ENCODE data around the gene MAG. TPM values are rescaled to one million over a fixed set of nuclear protein-coding genes. Genes with fewer than 3 reads are reported as not detected.
"Not testable (repeated sequence)": the region's sequence is repeated elsewhere in the genome, so short reads cannot be mapped to it uniquely, and the experiment has no call there.

MAG gene
- total and polyA plus RNA-seq, 2 donors, result 0.09 to 0.41 TPM

DNA sequence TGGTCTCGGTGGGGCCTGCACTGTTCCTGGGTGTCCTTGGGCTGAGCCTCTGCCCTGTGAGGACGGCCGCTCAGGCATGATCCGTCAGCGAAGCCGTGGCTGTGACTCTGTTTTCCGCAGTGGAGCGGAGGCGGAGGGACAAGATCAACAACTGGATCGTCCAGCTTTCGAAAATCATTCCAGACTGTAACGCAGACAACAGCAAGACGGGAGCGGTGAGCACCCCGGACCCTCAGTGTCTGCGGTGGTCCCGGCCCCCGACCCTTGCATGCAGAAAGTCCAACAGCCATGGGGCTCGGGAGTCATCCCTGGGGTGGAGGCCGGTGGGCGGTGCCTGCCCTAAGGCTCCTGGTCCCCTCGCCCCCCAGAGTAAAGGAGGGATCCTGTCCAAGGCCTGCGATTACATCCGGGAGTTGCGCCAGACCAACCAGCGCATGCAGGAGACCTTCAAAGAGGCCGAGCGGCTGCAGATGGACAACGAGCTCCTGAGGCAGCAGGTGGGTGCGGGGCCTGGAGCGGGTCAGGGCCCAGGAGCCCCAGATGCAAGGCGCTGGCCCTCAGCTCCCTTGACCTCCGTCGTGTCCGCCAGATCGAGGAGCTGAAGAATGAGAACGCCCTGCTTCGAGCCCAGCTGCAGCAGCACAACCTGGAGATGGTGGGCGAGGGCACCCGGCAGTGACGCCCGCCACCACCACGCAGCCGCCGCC lies 13.2 kb upstream of the MAG start:
- H3K36me3 ChIP-seq (ENCODE audit: control insufficient read depth in 2 of 2, insufficient read depth in 2 of 2, low read length in 1 of 2), result peaks cover 38 to 50% of the 10 kb centered on the region in 2 donors
- peaks cover 0 to 7% of the 10 kb centered on the region in 2 donors for H3K4me1 ChIP-seq (ENCODE audit: control insufficient read depth in 2 of 2, insufficient read depth in 2 of 2, low read length in 2 of 2)
- no peak for DNase-seq (ENCODE audit: low read depth in 6 of 9, low spot score in 9 of 9)
- WGBS, result 97% methylated on average over 45 of the region's 45 CpGs
- no peak overlapping the region for H3K4me3 ChIP-seq (ENCODE audit: low read length in 2 of 2)
- no peak overlapping the region for H3K27ac ChIP-seq (ENCODE audit: low read depth in 1 of 2, low read length in 1 of 2)
- no peaks in the 10 kb centered on the region for H3K9me3 ChIP-seq (ENCODE audit: control insufficient read depth in 2 of 2, insufficient read depth in 1 of 2, low read length in 1 of 2)
- peaks cover 0 to 16% of the 10 kb centered on the region in 2 donors for H3K27me3 ChIP-seq (ENCODE audit: control insufficient read depth in 2 of 2, insufficient read depth in 1 of 2, low read length in 1 of 2)

DNA sequence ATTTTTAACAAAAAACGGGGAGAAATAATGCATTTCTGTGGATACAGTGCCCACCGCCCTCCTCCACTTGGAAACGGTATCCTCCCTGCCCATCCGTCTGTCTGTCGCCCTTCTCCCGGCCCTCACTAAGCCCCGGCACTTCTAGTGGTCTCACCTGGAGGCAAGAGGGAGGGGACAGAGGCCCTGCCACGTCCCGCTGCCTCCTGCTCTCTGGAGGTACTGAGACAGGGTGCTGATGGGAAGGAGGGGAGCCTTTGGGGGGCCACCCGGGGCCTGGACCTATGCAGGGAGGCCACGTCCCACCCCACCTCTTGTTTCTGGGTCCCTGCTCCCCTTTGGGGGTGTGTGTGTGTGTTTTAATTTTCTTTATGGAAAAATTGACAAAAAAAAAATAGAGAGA lies 12.6 kb upstream of the MAG start:
- WGBS, result 98% methylated on average over 11 of the region's 11 CpGs
- H3K36me3 ChIP-seq (ENCODE audit: control insufficient read depth in 2 of 2, insufficient read depth in 2 of 2, low read length in 1 of 2), result peaks cover 32 to 44% of the 10 kb centered on the region in 2 donors
- no peak for DNase-seq (ENCODE audit: low read depth in 6 of 9, low spot score in 9 of 9)
- H3K9me3 ChIP-seq (ENCODE audit: control insufficient read depth in 2 of 2, insufficient read depth in 1 of 2, low read length in 1 of 2), result no peaks in the 10 kb centered on the region
- no peak overlapping the region for H3K27ac ChIP-seq (ENCODE audit: low read depth in 1 of 2, low read length in 1 of 2)
- H3K27me3 ChIP-seq (ENCODE audit: control insufficient read depth in 2 of 2, insufficient read depth in 1 of 2, low read length in 1 of 2), result peaks cover 0 to 16% of the 10 kb centered on the region in 2 donors
- H3K4me3 ChIP-seq (ENCODE audit: low read length in 2 of 2), result no peak overlapping the region
- peaks cover 0 to 7% of the 10 kb centered on the region in 2 donors for H3K4me1 ChIP-seq (ENCODE audit: control insufficient read depth in 2 of 2, insufficient read depth in 2 of 2, low read length in 2 of 2)

DNA sequence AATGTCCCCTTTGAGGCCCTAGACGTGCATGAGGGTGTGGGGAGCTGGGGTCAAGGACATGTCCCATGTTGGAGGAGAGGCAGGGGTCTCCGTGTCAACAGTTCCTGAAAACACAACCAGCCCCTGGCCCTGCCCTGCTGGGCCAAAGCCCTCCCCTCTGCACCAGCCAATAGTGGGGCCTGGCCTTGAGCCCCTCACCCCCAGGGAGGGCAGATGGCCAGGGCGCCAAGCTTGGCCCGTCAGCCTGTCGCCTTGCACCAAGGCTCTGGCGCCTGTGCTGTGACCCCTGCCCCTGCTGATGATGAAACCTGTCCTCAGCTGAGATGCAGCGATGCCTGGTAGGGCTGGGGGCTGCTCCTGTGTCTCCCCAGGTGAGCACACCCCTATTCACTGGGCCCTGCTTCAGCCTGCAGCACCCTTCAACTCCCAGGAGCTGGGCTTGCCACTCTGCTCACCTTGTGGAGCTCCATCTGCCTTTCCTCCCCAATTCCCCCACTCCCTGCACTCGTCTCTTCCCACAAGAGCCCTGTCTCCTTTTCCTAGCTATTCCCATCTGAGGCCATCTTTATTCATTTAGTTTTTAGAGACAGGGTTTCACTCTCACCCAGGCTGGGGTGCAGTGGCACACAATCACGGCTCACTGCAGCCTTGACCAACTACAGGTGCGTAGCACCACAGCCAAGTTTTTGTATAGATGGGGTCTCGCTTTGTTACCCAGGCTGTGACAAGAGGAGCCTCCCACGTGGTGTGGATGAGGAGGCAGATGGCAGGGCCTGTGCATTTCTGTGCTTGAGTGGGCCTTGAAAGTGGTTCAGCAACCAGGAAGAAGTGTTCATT lies 11.8 kb upstream of the MAG start:
- H3K4me1 ChIP-seq (ENCODE audit: control insufficient read depth in 2 of 2, insufficient read depth in 2 of 2, low read length in 2 of 2), result peaks cover 0 to 7% of the 10 kb centered on the region in 2 donors
- H3K36me3 ChIP-seq (ENCODE audit: control insufficient read depth in 2 of 2, insufficient read depth in 2 of 2, low read length in 1 of 2), result peaks cover 27 to 39% of the 10 kb centered on the region in 2 donors
- peaks cover 0 to 16% of the 10 kb centered on the region in 2 donors for H3K27me3 ChIP-seq (ENCODE audit: control insufficient read depth in 2 of 2, insufficient read depth in 1 of 2, low read length in 1 of 2)
- no peak overlapping the region for H3K4me3 ChIP-seq (ENCODE audit: low read length in 2 of 2)
- no peak overlapping the region for H3K27ac ChIP-seq (ENCODE audit: low read depth in 1 of 2, low read length in 1 of 2)
- WGBS, result 94% methylated on average over 12 of the region's 12 CpGs
- H3K9me3 ChIP-seq (ENCODE audit: control insufficient read depth in 2 of 2, insufficient read depth in 1 of 2, low read length in 1 of 2), result no peaks in the 10 kb centered on the region
- DNase-seq (ENCODE audit: low read depth in 6 of 9, low spot score in 9 of 9), result no peak

DNA sequence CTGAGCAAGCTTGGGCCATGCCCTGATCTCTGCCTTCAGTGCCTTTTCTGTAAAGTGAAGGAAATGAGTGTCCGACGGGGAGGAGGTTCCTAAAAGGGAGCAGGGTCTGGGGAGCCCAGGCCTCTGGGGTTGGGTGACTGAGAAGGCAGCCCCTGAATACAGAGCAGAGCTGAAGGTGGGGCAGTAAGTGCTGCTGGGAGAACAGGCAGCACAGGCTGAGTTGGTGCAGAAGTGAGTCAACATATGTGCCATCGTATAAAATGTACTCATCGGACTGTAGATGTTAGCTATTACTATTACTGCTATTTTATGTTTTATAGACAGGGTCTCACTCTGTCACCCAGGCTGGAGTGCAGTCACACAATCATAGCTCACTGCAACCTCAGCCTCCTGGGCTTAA lies 10.7 kb upstream of the MAG start:
- 95% methylated on average over 4 of the region's 4 CpGs for WGBS
- Histone ChIP-seq H3K4me3 (ENCODE audit: low read length in 2 of 2) (no peak overlapping the region), H3K9me3 (ENCODE audit: control insufficient read depth in 2 of 2, insufficient read depth in 1 of 2, low read length in 1 of 2) (no peaks in the 10 kb centered on the region), H3K27me3 (ENCODE audit: control insufficient read depth in 2 of 2, insufficient read depth in 1 of 2, low read length in 1 of 2) (peaks cover 0 to 16% of the 10 kb centered on the region in 2 donors), H3K36me3 (ENCODE audit: control insufficient read depth in 2 of 2, insufficient read depth in 2 of 2, low read length in 1 of 2) (peaks cover 20 to 32% of the 10 kb centered on the region in 2 donors), H3K4me1 (ENCODE audit: control insufficient read depth in 2 of 2, insufficient read depth in 2 of 2, low read length in 2 of 2) (peaks cover 0 to 7% of the 10 kb centered on the region in 2 donors), H3K27ac (ENCODE audit: low read depth in 1 of 2, low read length in 1 of 2) (no peak overlapping the region)
- DNase-seq (ENCODE audit: low read depth in 6 of 9, low spot score in 9 of 9), result no peak

DNA sequence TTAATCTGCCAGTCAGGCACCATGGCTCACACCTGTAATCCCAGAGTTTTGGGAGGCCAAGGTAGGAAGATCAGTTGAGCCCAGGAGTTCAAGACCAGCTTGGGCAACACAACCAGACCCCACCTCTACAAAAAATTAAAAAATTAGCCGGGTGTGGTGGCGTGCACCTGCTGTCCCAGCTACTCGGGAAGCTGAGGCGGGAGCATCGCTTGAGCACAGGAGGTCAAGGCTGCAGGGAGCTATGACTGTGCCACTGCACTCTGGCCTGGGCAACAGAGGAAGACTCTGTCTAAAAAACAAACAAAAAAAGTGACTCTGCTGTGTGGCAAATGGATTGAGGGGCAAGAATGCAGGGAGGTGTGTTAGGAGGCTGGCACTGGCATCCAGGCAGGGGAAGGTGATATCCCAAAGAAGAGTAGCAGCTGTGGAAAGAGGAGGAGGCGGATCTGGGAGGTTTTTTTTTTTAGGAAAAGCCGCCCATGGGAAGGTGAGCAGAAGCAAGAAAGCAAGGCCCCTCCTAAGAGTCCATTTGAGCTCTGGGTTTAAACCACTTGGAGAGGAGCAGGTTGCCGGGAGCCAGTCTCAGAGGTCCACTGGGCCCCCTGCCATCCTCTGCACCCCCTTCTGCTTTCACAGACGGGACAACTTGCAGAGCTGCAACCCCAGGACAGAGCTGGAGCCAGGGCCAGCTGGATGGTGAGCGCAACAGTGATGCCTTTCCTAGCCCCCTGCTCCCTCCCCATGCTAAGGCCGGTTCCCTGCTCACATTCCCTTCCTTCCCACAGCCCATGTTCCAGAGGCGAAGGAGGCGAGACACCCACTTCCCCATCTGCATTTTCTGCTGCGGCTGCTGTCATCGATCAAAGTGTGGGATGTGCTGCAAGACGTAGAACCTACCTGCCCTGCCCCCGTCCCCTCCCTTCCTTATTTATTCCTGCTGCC lies 7.5 kb upstream of the MAG start:
- no peaks in the 10 kb centered on the region for H3K9me3 ChIP-seq (ENCODE audit: control insufficient read depth in 2 of 2, insufficient read depth in 1 of 2, low read length in 1 of 2)
- H3K27ac ChIP-seq (ENCODE audit: low read depth in 1 of 2, low read length in 1 of 2), result no peak overlapping the region
- H3K27me3 ChIP-seq (ENCODE audit: control insufficient read depth in 2 of 2, insufficient read depth in 1 of 2, low read length in 1 of 2), result peaks cover 0 to 16% of the 10 kb centered on the region in 2 donors
- 96% methylated on average over 17 of the region's 17 CpGs for WGBS
- peaks cover 0 to 5% of the 10 kb centered on the region in 2 donors for H3K36me3 ChIP-seq (ENCODE audit: control insufficient read depth in 2 of 2, insufficient read depth in 2 of 2, low read length in 1 of 2)
- DNase-seq (ENCODE audit: low read depth in 6 of 9, low spot score in 9 of 9), result no peak
- no peak overlapping the region for H3K4me3 ChIP-seq (ENCODE audit: low read length in 2 of 2)
- peaks cover 0 to 7% of the 10 kb centered on the region in 2 donors for H3K4me1 ChIP-seq (ENCODE audit: control insufficient read depth in 2 of 2, insufficient read depth in 2 of 2, low read length in 2 of 2)

DNA sequence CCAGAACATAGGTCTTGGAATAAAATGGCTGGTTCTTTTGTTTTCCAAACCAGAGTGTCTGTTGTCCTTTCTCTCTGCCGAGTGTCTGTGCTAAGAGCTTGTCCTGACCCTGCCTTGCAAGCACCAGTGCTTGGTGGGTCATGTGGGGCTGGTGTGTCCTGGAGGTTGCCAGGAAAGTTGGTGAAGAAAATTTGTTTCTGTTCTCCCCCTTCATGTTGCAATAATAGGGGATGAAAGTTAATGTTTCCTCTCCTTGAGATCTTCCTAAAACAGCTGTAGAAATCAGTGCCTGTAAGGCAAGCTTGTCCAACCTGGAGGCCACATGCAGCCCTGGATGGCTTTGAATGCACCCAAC lies 6.9 kb upstream of the MAG start:
- no peak for DNase-seq (ENCODE audit: low read depth in 6 of 9, low spot score in 9 of 9)
- 91% methylated on average over 1 of the region's 1 CpG for WGBS
- H3K4me3 ChIP-seq (ENCODE audit: low read length in 2 of 2), result no peak overlapping the region
- no peaks in the 10 kb centered on the region for H3K36me3 ChIP-seq (ENCODE audit: control insufficient read depth in 2 of 2, insufficient read depth in 2 of 2, low read length in 1 of 2)
- H3K4me1 ChIP-seq (ENCODE audit: control insufficient read depth in 2 of 2, insufficient read depth in 2 of 2, low read length in 2 of 2), result peaks cover 0 to 7% of the 10 kb centered on the region in 2 donors
- peaks cover 0 to 16% of the 10 kb centered on the region in 2 donors for H3K27me3 ChIP-seq (ENCODE audit: control insufficient read depth in 2 of 2, insufficient read depth in 1 of 2, low read length in 1 of 2)
- H3K27ac ChIP-seq (ENCODE audit: low read depth in 1 of 2, low read length in 1 of 2), result no peak overlapping the region
- no peaks in the 10 kb centered on the region for H3K9me3 ChIP-seq (ENCODE audit: control insufficient read depth in 2 of 2, insufficient read depth in 1 of 2, low read length in 1 of 2)

DNA sequence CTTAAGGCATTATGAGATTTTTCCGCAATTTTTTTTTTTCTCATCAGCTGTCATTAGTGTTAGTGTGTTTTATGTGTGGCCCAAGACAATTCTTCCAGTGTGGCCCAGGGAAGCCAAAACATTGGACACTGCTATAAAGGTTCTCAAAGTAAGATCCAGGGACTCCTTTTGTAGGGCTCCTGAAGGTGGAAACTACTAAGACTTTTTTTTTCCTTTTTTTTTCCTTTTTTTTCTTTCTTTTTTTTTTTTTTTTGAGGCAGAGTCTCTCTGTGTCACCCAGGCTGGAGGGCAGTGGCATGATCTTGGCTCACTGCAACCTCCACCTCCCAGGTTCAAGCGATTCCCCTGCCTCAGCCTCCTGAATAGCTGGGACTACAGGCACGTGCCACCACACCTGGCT lies 6.5 kb upstream of the MAG start:
- not testable (repeated sequence) for H3K36me3 ChIP-seq (ENCODE audit: control insufficient read depth in 2 of 2, insufficient read depth in 2 of 2, low read length in 1 of 2); H3K9me3 ChIP-seq (ENCODE audit: control insufficient read depth in 2 of 2, insufficient read depth in 1 of 2, low read length in 1 of 2); H3K27ac ChIP-seq (ENCODE audit: low read depth in 1 of 2, low read length in 1 of 2); H3K4me3 ChIP-seq (ENCODE audit: low read length in 2 of 2); H3K4me1 ChIP-seq (ENCODE audit: control insufficient read depth in 2 of 2, insufficient read depth in 2 of 2, low read length in 2 of 2); DNase-seq (ENCODE audit: low read depth in 6 of 9, low spot score in 9 of 9)
- peaks cover 0 to 18% of the 10 kb centered on the region in 2 donors for H3K27me3 ChIP-seq (ENCODE audit: control insufficient read depth in 2 of 2, insufficient read depth in 1 of 2, low read length in 1 of 2)
- WGBS, result 92% methylated on average over 3 of the region's 3 CpGs

DNA sequence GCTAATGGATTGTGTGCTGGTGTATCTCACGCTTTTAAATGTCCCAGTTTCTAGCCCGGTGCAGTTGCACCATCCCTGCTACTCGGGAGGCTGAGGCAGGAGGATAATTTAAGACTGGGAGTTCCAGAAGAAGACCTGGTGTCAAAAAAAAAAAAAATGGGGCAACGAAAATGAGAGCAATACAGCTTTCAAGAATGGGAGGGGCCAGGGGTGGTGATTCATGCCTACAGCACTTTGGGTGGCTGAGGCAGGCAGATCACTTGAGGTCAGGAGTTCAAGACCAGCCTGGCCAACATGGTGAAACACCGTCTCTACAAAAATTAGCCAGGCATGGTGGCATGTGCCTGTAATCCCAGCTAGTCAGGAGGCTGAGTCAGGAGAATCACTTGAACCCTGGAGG lies 5.9 kb upstream of the MAG start:
- H3K27me3 ChIP-seq (ENCODE audit: control insufficient read depth in 2 of 2, insufficient read depth in 1 of 2, low read length in 1 of 2), result peaks cover 0 to 18% of the 10 kb centered on the region in 2 donors
- WGBS, result 94% methylated on average over 5 of the region's 5 CpGs
- H3K4me3 ChIP-seq (ENCODE audit: low read length in 2 of 2); H3K27ac ChIP-seq (ENCODE audit: low read depth in 1 of 2, low read length in 1 of 2); H3K36me3 ChIP-seq (ENCODE audit: control insufficient read depth in 2 of 2, insufficient read depth in 2 of 2, low read length in 1 of 2); DNase-seq (ENCODE audit: low read depth in 6 of 9, low spot score in 9 of 9); H3K4me1 ChIP-seq (ENCODE audit: control insufficient read depth in 2 of 2, insufficient read depth in 2 of 2, low read length in 2 of 2); H3K9me3 ChIP-seq (ENCODE audit: control insufficient read depth in 2 of 2, insufficient read depth in 1 of 2, low read length in 1 of 2): not testable (repeated sequence)

Measured in thymus (tissue), 11 donors.